ENCODE results near the gene NAT8L.

DNA sequence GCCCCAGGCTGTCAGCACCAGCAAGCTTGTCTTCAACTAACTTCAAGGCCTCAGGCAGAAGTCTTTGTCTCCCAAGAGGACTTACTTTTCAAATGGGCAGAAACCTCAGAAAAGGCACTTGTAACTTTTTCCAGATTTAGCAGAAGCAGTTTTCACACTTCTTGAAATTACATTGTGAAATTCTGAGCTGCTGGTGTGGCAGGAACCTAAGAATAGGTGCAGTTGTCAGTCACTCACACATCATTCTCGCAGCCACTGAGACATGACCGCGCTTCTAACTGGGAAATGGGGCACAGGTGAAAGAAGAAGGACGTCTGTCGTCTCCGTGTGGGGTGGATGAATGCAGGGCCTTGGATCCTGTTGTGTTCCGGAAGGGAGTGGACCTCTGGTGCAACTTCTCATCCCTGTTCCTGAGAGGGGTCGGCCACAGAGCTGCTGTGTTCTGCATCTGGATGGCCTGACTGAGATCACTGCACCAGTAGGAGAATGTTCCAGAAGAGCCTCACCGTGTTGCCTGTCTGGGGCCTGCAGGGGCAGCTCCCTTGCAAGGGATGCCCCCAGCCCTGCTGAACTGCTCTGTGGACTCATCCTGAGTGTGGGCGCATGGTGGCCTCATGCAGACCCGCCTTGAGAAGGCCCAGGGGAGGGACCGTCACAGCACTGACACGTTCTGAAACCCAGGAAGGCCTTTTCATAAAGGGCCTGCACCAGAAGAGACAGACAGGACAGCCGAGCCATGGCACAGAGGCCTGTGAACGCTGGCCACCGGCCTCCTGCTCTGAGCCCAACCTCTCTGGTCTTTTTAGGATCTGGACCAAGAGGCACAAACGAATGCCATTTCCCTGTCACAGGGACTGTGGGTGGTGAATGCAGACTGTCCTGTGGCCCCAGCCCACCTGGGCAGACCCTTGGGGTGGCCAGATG is 18.7 kb downstream of the NAT8L start:
- TF ChIP-seq SUZ12 (IDR thresholded peaks at IDR 0.05; ENCODE audit: extremely low read depth, insufficient read depth, insufficient read length): no peak
- no peak for TF ChIP-seq YY1 (IDR thresholded peaks at IDR 0.05; ENCODE audit: insufficient read depth, insufficient read length)
- no peak for TF ChIP-seq ZNF274 (IDR thresholded peaks at IDR 0.05; ENCODE audit: low read depth, low read length)

Data from NT2/D1 (cell line).